OCI-LY3 (cell line): ENCODE results near the gene A4GALT.

Source experiments
- CTCF ChIP-seq: fragments of 200-600, 300-600 bp; sonication (generic); IDR thresholded peaks from 2 replicates; pipeline ENCODE4 v1.5.1; 2014; ENCODE audit warnings: antibody characterized with exemption, low read length, low read depth
- EZH2phosphoT487 ChIP-seq: fragments of 200-600 bp; shearing (Covaris generic); IDR thresholded peaks from 2 replicates; pipeline ENCODE4 v1.6.1; 2018; ENCODE audit warnings: antibody characterized with exemption, mixed run types, low read depth

DNA sequence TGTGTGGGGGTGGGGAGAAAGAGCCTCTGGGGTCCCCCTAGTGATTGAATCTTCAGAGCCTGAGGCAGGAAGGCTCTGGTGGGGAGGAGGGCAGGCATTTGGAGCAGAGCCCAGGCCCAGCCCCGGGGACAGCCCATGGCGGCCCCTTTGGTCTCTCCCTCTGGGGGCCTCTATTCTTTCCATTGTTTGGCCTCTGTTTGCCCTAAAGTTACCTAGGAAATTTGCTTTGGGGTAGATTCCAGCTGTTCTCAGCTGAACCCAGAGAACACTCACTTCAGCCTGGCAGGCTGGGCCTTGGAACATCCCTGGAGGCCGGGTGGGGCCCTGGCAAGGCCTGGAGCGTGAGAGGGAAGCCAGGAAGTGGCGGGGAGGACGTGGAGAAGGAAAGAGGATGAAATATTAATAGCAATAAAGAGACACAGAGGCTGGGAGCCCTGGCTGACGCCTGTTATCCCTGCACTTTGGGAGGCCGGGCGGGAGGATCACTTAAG lies 22.9 kb upstream of the A4GALT start:
- TF ChIP-seq CTCF (no peak), EZH2phosphoT487 (no peak)
